Neuronal stem cell (in vitro differentiated cells): ENCODE results near the gene PRRX1.

Source experiments
- DNase-seq: peaks from one replicate; pipeline ENCODE4 v3.0.0-alpha.2; 2013; ENCODE audit warnings: low spot score
- H2AFZ ChIP-seq: one replicate; pipeline ENCODE4 v1.6.1; 2013; ENCODE audit warnings: mild to moderate bottlenecking, low read length, inconsistent platforms
- H2AK5ac ChIP-seq: 2 replicates; pipeline ENCODE4 v1.6.1; 2013; ENCODE audit warnings: low read depth, mild to moderate bottlenecking, inconsistent platforms, low read length, moderate library complexity, mixed read lengths
- H2BK120ac ChIP-seq: 2 replicates; pipeline ENCODE4 v1.6.1; 2013; ENCODE audit warnings: low read depth, mild to moderate bottlenecking, inconsistent platforms, low read length, moderate library complexity, mixed read lengths
- H2BK12ac ChIP-seq: one replicate; pipeline ENCODE4 v1.6.1; 2013; ENCODE audit warnings: low read length, inconsistent platforms
- H2BK15ac ChIP-seq: 2 replicates; pipeline ENCODE4 v1.6.1; 2013; ENCODE audit warnings: mild to moderate bottlenecking, low read length, inconsistent platforms, mixed read lengths
- H2BK5ac ChIP-seq: one replicate; pipeline ENCODE4 v1.6.1; 2013; ENCODE audit warnings: inconsistent platforms, mild to moderate bottlenecking, low read length, moderate library complexity
- H3K14ac ChIP-seq: one replicate; pipeline ENCODE4 v1.6.1; 2013; ENCODE audit warnings: low read length, inconsistent platforms
- H3K18ac ChIP-seq: 2 replicates; pipeline ENCODE4 v1.6.1; 2013; ENCODE audit warnings: low read length, inconsistent platforms
- H3K23ac ChIP-seq: 2 replicates; pipeline ENCODE4 v1.6.1; 2013; ENCODE audit warnings: low read depth, mild to moderate bottlenecking, mixed read lengths, low read length, inconsistent platforms; ENCODE audit not compliant: poor library complexity
- H3K27ac ChIP-seq: replicated peaks from 3 replicates; pipeline ENCODE4 v1.5.1; 2013; ENCODE audit warnings: low read length, inconsistent platforms
- H3K27me3 ChIP-seq, 3 experiments: 2 replicates each; pipeline ENCODE4 v1.6.1; 2013; ENCODE audit warnings: low read length in 3 of 3, mild to moderate bottlenecking in 2 of 3, inconsistent platforms in 1 of 3, low read depth in 1 of 3, mixed read lengths in 1 of 3, moderate library complexity in 1 of 3; ENCODE audit not compliant: control insufficient read depth in 3 of 3, insufficient read depth in 3 of 3
- H3K36me3 ChIP-seq, 2 donors: replicated peaks in 1 of 2; 2 replicates each; pipeline ENCODE4 v1.6.1; 2013; ENCODE audit warnings: low read length in 2 of 2; ENCODE audit not compliant: control insufficient read depth in 2 of 2, insufficient read depth in 2 of 2
- H3K4ac ChIP-seq: 2 replicates; pipeline ENCODE4 v1.6.1; 2013; ENCODE audit warnings: inconsistent platforms, mild to moderate bottlenecking, low read length, moderate library complexity
- H3K4me1 ChIP-seq, 2 donors: 1 replicate in 1 of 2; 2 replicates in 1 of 2; pipeline ENCODE4 v1.6.1; 2013; ENCODE audit warnings: low read length in 2 of 2, low read depth in 1 of 2; ENCODE audit not compliant: control insufficient read depth in 2 of 2, insufficient read depth in 1 of 2
- H3K4me2 ChIP-seq: one replicate; pipeline ENCODE4 v1.6.1; 2013; ENCODE audit warnings: mild to moderate bottlenecking, low read length, inconsistent platforms; ENCODE audit not compliant: insufficient read depth, poor library complexity, severe bottlenecking
- H3K4me3 ChIP-seq, 2 donors: 2 replicates each; pipeline ENCODE4 v1.5.1; 2013; ENCODE audit warnings: low read length in 2 of 2, mild to moderate bottlenecking in 2 of 2, inconsistent platforms in 1 of 2, moderate library complexity in 1 of 2
- H3K79me1 ChIP-seq: one replicate; pipeline ENCODE4 v1.6.1; 2013; ENCODE audit warnings: low read depth, mild to moderate bottlenecking, inconsistent platforms, low read length, moderate library complexity
- H3K9ac ChIP-seq: one replicate; pipeline ENCODE4 v1.6.1; 2013; ENCODE audit warnings: mild to moderate bottlenecking, low read depth, low read length, inconsistent platforms; ENCODE audit not compliant: poor library complexity
- H3K9me3 ChIP-seq, 2 donors: replicated peaks in 1 of 2; 2 replicates each; pipeline versions ENCODE3 to v1.6.1; 2013; ENCODE audit warnings: low read length in 2 of 2, mild to moderate bottlenecking in 2 of 2, inconsistent platforms in 1 of 2, low read depth in 1 of 2, mixed read lengths in 1 of 2, moderate library complexity in 1 of 2; ENCODE audit not compliant: control insufficient read depth in 2 of 2, insufficient read depth in 1 of 2
- H4K8ac ChIP-seq: one replicate; pipeline ENCODE4 v1.6.1; 2013; ENCODE audit warnings: low read depth, mild to moderate bottlenecking, inconsistent platforms, low read length, moderate library complexity
- H4K91ac ChIP-seq: one replicate; pipeline ENCODE4 v1.6.1; 2013; ENCODE audit warnings: low read length, low read depth, mild to moderate bottlenecking, inconsistent platforms; ENCODE audit not compliant: poor library complexity
- WGBS, 2 donors: extraction: QIAGEN DNeasy Blood & Tissue Kit; methylation state at CpG; one replicate each; pipeline ENCODE4 v1.1.7; 2013; ENCODE audit warnings: missing lambda C conversion rate in 2 of 2, mixed read lengths in 1 of 2; ENCODE audit not compliant: insufficient read length in 2 of 2, insufficient replicate concordance in 1 of 2; ENCODE audit errors: extremely low coverage in 2 of 2; 5-methylcytosine and 5-hydroxymethylcytosine counted together

Gene PRRX1

GRCh38 chr1:170674986-170675385 is 11.1 kb downstream of the PRRX1 start:
- Histone ChIP-seq H2AK5ac (no peak overlapping the region), H2BK5ac (no peak overlapping the region), H2BK12ac (no peak overlapping the region), H3K23ac (no peak overlapping the region), H2AFZ (no peak overlapping the region), H3K79me1 (no peaks in the 10 kb centered on the region), H2BK15ac (no peak overlapping the region), H4K8ac (no peak overlapping the region), H3K27ac (no peak overlapping the region), H3K27me3 (peaks cover 0 to 51% (median 12%) of the 10 kb centered on the region in 3 experiments), H3K4me1 (no peaks in the 10 kb centered on the region), H3K4me3 (no peak overlapping the region), H3K9me3 (no peaks in the 10 kb centered on the region), H4K91ac (no peak overlapping the region), H3K4ac (no peak overlapping the region), H3K14ac (no peak overlapping the region), H2BK120ac (no peak overlapping the region), H3K18ac (no peak overlapping the region), H3K4me2 (no peak overlapping the region), H3K36me3 (no peaks in the 10 kb centered on the region), H3K9ac (no peak overlapping the region)
- no peak for DNase-seq
- no CpG with 5 or more reads among the region's 1 CpG for WGBS, 2 donors

DNA sequence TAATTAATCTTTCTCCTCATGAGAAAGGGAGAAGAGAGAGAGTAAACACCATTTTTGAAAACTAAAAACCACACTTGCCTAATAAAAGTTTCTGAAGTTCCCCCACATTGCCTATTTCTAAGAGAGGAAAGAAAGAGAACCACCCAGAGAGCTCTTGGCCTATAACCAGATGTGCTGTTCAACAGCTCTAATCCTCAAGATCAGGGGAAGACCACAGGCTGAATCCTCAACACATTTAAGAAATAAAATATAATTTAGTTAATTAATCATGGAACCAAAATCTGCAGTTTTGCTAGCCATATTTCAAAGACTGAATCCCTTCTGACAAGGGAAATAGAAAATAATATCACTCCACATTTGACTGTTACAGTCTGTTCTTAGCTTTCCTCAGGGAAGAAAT is 11.9 kb downstream of the PRRX1 start:
- Histone ChIP-seq H3K79me1 (no peaks in the 10 kb centered on the region), H2BK120ac (no peak overlapping the region), H3K18ac (no peak overlapping the region), H4K91ac (no peak overlapping the region), H2BK12ac (no peak overlapping the region), H3K14ac (no peak overlapping the region), H4K8ac (no peak overlapping the region), H2BK5ac (no peak overlapping the region), H3K27ac (no peak overlapping the region), H3K4me3 (no peak overlapping the region), H2AK5ac (no peak overlapping the region), H3K36me3 (no peaks in the 10 kb centered on the region), H2AFZ (no peak overlapping the region), H3K4me2 (no peak overlapping the region), H2BK15ac (no peak overlapping the region), H3K4me1 (no peaks in the 10 kb centered on the region), H3K27me3 (peaks cover 0 to 42% (median 3%) of the 10 kb centered on the region in 3 experiments), H3K23ac (no peak overlapping the region), H3K9me3 (no peaks in the 10 kb centered on the region), H3K4ac (no peak overlapping the region), H3K9ac (no peak overlapping the region)
- no peak for DNase-seq

DNA sequence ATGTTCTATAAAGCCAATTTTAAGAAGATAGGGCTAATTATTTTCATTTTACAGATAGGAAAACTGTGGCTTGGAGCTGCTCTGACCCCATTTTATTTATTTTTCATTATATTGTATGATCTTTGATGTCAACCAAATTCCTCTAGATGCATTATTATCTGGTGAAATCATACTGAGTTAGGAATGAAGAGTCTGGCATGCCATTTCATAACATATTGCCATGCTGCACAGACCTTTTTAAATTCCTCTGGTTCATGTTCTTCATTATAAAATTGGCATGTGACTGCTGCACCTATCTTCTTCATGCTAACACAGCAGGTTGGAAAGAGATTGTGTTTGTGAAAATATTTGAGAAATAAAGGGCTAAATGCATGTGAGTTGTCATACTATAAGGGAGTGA is 12.7 kb downstream of the PRRX1 start:
- Histone ChIP-seq H3K18ac (no peak overlapping the region), H2AK5ac (no peak overlapping the region), H3K36me3 (no peaks in the 10 kb centered on the region), H3K9ac (no peak overlapping the region), H3K4ac (no peak overlapping the region), H3K79me1 (no peaks in the 10 kb centered on the region), H3K9me3 (no peaks in the 10 kb centered on the region), H2BK12ac (no peak overlapping the region), H4K91ac (no peak overlapping the region), H3K27ac (no peak overlapping the region), H2BK5ac (no peak overlapping the region), H3K14ac (no peak overlapping the region), H3K4me1 (no peaks in the 10 kb centered on the region), H2AFZ (no peak overlapping the region), H3K4me2 (no peak overlapping the region), H3K4me3 (no peak overlapping the region), H3K23ac (no peak overlapping the region), H3K27me3 (peaks cover 0 to 34% (median 0%) of the 10 kb centered on the region in 3 experiments), H2BK120ac (no peak overlapping the region), H4K8ac (no peak overlapping the region), H2BK15ac (no peak overlapping the region)
- DNase-seq, result no peak

GRCh38 chr1:170678027-170678600 is 14.2 kb downstream of the PRRX1 start:
- Histone ChIP-seq H4K8ac (no peak overlapping the region), H2AFZ (no peak overlapping the region), H3K36me3 (no peaks in the 10 kb centered on the region), H3K79me1 (no peaks in the 10 kb centered on the region), H4K91ac (no peak overlapping the region), H3K4me1 (no peaks in the 10 kb centered on the region), H2AK5ac (no peak overlapping the region), H3K9ac (no peak overlapping the region), H2BK5ac (no peak overlapping the region), H2BK12ac (no peak overlapping the region), H3K4me3 (no peak overlapping the region), H3K9me3 (no peaks in the 10 kb centered on the region), H3K4ac (no peak overlapping the region), H3K14ac (no peak overlapping the region), H3K27me3 (peaks cover 0 to 21% (median 0%) of the 10 kb centered on the region in 3 experiments), H2BK15ac (no peak overlapping the region), H3K23ac (no peak overlapping the region), H3K4me2 (no peak overlapping the region), H3K18ac (no peak overlapping the region), H2BK120ac (no peak overlapping the region), H3K27ac (no peak overlapping the region)
- WGBS, 2 donors, result no CpG with 5 or more reads among the region's 3 CpGs
- DNase-seq, result no peak
